ENCODE results near the gene SLC7A14. TPM values are rescaled to one million over a fixed set of nuclear protein-coding genes. Genes with fewer than 3 reads are reported as not detected.

The SLC7A14 gene
- total RNA-seq, 1 experiment from 2014 or later: not detected

DNA sequence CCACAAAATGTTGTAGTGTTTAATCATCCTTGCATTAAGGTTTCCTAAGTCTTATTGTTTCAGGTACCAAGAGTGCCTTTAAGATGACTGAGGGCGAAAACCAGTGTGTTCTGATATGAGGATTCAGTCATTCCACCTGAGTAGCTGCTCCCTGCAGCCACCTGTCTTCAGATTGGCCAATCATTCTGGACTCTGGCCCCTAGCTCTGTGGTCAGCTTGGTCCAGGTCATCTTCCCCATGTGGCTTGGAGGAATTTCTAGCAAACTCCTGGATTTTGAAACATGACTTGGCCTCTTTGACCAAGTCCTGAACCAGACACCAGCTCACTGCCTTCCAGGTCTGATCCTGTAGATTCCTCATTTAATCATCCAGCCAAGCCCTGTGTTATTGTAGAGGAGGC, 7.8 kb upstream of the SLC7A14 start (continued):
- TF ChIP-seq POLR2AphosphoS5 (IDR thresholded peaks at IDR 0.05; ENCODE audit: low read depth, low read length) (no peak), SRF (IDR thresholded peaks at IDR 0.05; ENCODE audit: low read depth) (no peak), SP1 (IDR thresholded peaks at IDR 0.05; ENCODE audit: low read depth) (no peak), CBX3 (IDR thresholded peaks at IDR 0.05; ENCODE audit: low read depth) (no peak), ZNF274 (IDR thresholded peaks at IDR 0.05; ENCODE audit: low read depth, low read length) (no peak)

DNA sequence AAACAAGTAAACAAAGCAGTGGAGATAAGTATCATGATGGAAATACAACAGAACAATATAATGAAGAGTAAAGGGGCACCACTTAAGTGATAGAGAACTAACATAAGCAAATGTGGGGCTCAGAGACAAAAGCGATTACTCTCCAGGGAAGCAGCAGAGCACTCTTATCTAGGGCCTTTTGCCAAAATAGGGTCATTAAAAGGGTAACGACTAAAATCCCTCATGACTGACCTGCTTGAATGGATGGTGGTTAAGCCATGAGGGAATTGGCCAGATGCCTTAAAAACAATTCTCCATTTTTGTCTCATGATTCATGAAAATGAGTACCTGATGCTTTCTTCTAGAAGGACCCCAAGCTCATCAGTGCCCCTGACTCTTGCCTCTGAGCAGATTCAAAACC, 3.2 kb upstream of the SLC7A14 start:
- no peaks in the 10 kb centered on the region for H3K79me2 ChIP-seq (ENCODE audit: insufficient read depth, low read length)
- H4K20me1 ChIP-seq (ENCODE audit: insufficient read depth): no peaks in the 10 kb centered on the region
- no peaks in the 10 kb centered on the region for H3K36me3 ChIP-seq (ENCODE audit: control insufficient read depth in 1 of 2, insufficient read depth in 2 of 2, low read length in 2 of 2)
- H2AFZ ChIP-seq (ENCODE audit: low read depth, low read length, poor library complexity, severe bottlenecking): no peak overlapping the region
- H3K9me2 ChIP-seq (ENCODE audit: insufficient read depth): no peaks in the 10 kb centered on the region
- TF ChIP-seq SRF (IDR thresholded peaks at IDR 0.05; ENCODE audit: low read depth) (no peak), YY1 (IDR thresholded peaks at IDR 0.05; ENCODE audit: extremely low read depth, insufficient replicate concordance, low read depth, low read length) (no peak), TCF7L2 (IDR thresholded peaks at IDR 0.05; ENCODE audit: borderline replicate concordance, extremely low read depth, insufficient read depth, insufficient read length) (no peak), RAD21 (IDR thresholded peaks at IDR 0.05; ENCODE audit: low read depth) (no peak), POLR2A (IDR thresholded peaks at IDR 0.05; ENCODE audit: borderline replicate concordance, extremely low read depth, insufficient read depth, insufficient read length) (no peak), ELF1 (IDR thresholded peaks at IDR 0.05; ENCODE audit: borderline replicate concordance, low read depth) (no peak), CEBPB (IDR thresholded peaks at IDR 0.05; ENCODE audit: low read depth) (no peak), POLR2AphosphoS5 (IDR thresholded peaks at IDR 0.05; ENCODE audit: low read depth, low read length) (no peak), ZFX (IDR thresholded peaks at IDR 0.05) (no peak), ZNF274 (IDR thresholded peaks at IDR 0.05; ENCODE audit: low read depth, low read length) (no peak), CBX3 (IDR thresholded peaks at IDR 0.05; ENCODE audit: low read depth) (no peak), EGR1 (IDR thresholded peaks at IDR 0.05; ENCODE audit: low read depth) (no peak), SP1 (IDR thresholded peaks at IDR 0.05; ENCODE audit: low read depth) (no peak), FOSL1 (IDR thresholded peaks at IDR 0.05; ENCODE audit: low read depth) (no peak), SIN3A (IDR thresholded peaks at IDR 0.05; ENCODE audit: low read depth) (no peak)
- TF ChIP-seq, protein P1, sequence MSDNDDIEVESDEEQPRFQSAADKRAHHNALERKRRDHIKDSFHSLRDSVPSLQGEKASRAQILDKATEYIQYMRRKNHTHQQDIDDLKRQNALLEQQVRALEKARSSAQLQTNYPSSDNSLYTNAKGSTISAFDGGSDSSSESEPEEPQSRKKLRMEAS (IDR thresholded peaks at IDR 0.05): no peak
- TF ChIP-seq, protein P2, sequence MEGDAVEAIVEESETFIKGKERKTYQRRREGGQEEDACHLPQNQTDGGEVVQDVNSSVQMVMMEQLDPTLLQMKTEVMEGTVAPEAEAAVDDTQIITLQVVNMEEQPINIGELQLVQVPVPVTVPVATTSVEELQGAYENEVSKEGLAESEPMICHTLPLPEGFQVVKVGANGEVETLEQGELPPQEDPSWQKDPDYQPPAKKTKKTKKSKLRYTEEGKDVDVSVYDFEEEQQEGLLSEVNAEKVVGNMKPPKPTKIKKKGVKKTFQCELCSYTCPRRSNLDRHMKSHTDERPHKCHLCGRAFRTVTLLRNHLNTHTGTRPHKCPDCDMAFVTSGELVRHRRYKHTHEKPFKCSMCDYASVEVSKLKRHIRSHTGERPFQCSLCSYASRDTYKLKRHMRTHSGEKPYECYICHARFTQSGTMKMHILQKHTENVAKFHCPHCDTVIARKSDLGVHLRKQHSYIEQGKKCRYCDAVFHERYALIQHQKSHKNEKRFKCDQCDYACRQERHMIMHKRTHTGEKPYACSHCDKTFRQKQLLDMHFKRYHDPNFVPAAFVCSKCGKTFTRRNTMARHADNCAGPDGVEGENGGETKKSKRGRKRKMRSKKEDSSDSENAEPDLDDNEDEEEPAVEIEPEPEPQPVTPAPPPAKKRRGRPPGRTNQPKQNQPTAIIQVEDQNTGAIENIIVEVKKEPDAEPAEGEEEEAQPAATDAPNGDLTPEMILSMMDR (IDR thresholded peaks at IDR 0.05 in 2 of 3, conservative IDR thresholded peaks at IDR 0.05 in 1 of 3; ENCODE audit: borderline replicate concordance in 1 of 3, insufficient read depth in 1 of 3, low read depth in 2 of 3, low read length in 2 of 3): no peak
- TF ChIP-seq, protein P3, sequence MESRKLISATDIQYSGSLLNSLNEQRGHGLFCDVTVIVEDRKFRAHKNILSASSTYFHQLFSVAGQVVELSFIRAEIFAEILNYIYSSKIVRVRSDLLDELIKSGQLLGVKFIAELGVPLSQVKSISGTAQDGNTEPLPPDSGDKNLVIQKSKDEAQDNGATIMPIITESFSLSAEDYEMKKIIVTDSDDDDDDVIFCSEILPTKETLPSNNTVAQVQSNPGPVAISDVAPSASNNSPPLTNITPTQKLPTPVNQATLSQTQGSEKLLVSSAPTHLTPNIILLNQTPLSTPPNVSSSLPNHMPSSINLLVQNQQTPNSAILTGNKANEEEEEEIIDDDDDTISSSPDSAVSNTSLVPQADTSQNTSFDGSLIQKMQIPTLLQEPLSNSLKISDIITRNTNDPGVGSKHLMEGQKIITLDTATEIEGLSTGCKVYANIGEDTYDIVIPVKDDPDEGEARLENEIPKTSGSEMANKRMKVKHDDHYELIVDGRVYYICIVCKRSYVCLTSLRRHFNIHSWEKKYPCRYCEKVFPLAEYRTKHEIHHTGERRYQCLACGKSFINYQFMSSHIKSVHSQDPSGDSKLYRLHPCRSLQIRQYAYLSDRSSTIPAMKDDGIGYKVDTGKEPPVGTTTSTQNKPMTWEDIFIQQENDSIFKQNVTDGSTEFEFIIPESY (IDR thresholded peaks at IDR 0.05; ENCODE audit: extremely low read depth, insufficient replicate concordance, low read length): no peak
- TF ChIP-seq, protein P4, sequence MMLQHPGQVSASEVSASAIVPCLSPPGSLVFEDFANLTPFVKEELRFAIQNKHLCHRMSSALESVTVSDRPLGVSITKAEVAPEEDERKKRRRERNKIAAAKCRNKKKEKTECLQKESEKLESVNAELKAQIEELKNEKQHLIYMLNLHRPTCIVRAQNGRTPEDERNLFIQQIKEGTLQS (IDR thresholded peaks at IDR 0.05): no peak
- ChIA-PET POLR2A (no interaction called here), CTCF (no interaction called here), RAD21 (ENCODE audit: low non-redundant PET in 1 of 2, low total read pairs in 2 of 2, uncharacterized antibody in 2 of 2, unreplicated experiment in 2 of 2) (no interaction called here)
- no peaks in the 10 kb centered on the region for H3K9me3 ChIP-seq (ENCODE audit: control insufficient read depth in 1 of 2, insufficient read depth in 1 of 2, low read depth in 1 of 2, low read length in 2 of 2)
- no peak overlapping the region for H3K9ac ChIP-seq (ENCODE audit: low read length)
- H3K27me3 ChIP-seq (ENCODE audit: insufficient read depth, low read length): peaks cover 32% of the 10 kb centered on the region
- H3K27ac ChIP-seq (ENCODE audit: low read depth, low read length): no peak overlapping the region
- ATAC-seq (no peak), DNase-seq (ENCODE audit: low read depth, low spot score) (no peak)
- intact Hi-C loops (cut with micrococcal nuclease): no loop called here
- no peaks in the 10 kb centered on the region for H3K4me1 ChIP-seq (ENCODE audit: control insufficient read depth in 1 of 2, insufficient read depth in 2 of 2, low read length in 2 of 2)
- no peak overlapping the region for H3K4me2 ChIP-seq (ENCODE audit: low read length)
- H3K4me3 ChIP-seq (replicated peaks in 1 of 2; ENCODE audit: low read depth in 1 of 2, low read length in 2 of 2): no peak overlapping the region
- BruUV-seq (replicated peaks): no TSS peak
